Right lobe of liver (tissue), 6 donors: ENCODE results near the gene ARHGEF40. TPM values are rescaled to one million over a fixed set of nuclear protein-coding genes. Genes with fewer than 3 reads are reported as not detected.
A peak's percentile ranks its signal among the peaks of the same experiment; 100 is the strongest.

ENCODE experiments used
- ATAC-seq, 4 donors: fragments of 200-7000 bp; cut with Tn5 transposase; one replicate each; pipeline ENCODE4 v1.9.1; 2020; ENCODE audit warnings: mild to moderate bottlenecking in 4 of 4, moderate library complexity in 4 of 4
- DNase-seq, 3 donors: peaks; one replicate each; pipeline ENCODE4 v3.0.0-alpha.2; 2020
- H3K27ac ChIP-seq, 3 donors: fragments of 200-600 bp; one replicate each; pipeline ENCODE4 v1.8.0; 2022
- H3K27me3 ChIP-seq, 2 donors: fragments of 200-600 bp; one replicate each; pipeline ENCODE4 v1.8.0; 2022
- H3K36me3 ChIP-seq, 4 donors: fragments of 200-600 bp; sonication (generic) in 1 of 4; one replicate each; pipeline versions ENCODE4 v1.5.1 to v1.8.0; 2017 to 2022; ENCODE audit warnings: control low read depth in 1 of 4
- H3K4me1 ChIP-seq, 4 donors: fragments of 200-600 bp; sonication (generic) in 1 of 4; one replicate each; pipeline versions ENCODE4 v1.5.1 to v1.8.0; 2017 to 2022; ENCODE audit warnings: control low read depth in 1 of 4
- H3K4me3 ChIP-seq, 3 donors: fragments of 200-600 bp; one replicate each; pipeline ENCODE4 v1.8.0; 2022
- H3K9me3 ChIP-seq, 4 donors: fragments of 200-600 bp; sonication (generic) in 1 of 4; one replicate each; pipeline versions ENCODE4 v1.5.1 to v1.8.0; 2017 to 2022; ENCODE audit warnings: control low read depth in 1 of 4
- POLR2A ChIP-seq: fragments of 450-650 bp; IDR thresholded peaks from one replicate; pipeline ENCODE4 v1.6.1; 2017; ENCODE audit warnings: antibody characterized with exemption, mild to moderate bottlenecking
- WGBS: methylation state at CpG from one replicate; pipeline ENCODE4 v1.1.6; 2018; ENCODE audit warnings: low coverage, low lambda C conversion rate; ENCODE audit not compliant: insufficient coverage; ENCODE audit errors: missing lambda C conversion rate; 5-methylcytosine and 5-hydroxymethylcytosine counted together
- intact Hi-C, 2 donors: fragments of 100-400 bp; cut with DNase I; formaldehyde crosslinking; loops; one replicate each; pipeline versions ENCODE4 v1.11.2 to v1.14.1; 2022
- total RNA-seq, 6 experiments: library from RNA; depleted of rRNA in 2 of 6; stranded (reverse); fragments of >200 nt in 2 of 6; fragmentation: NEBNext Ultra II Directional in 3 of 6; extraction: Animal tissue kit (Norgen Biotek cat#: 25700) in 3 of 6; gene quantifications; one replicate each; pipeline versions ENCODE4 v1.1.0 to v1.2.4, GENCODE V29; 2016 to 2023
- TF ChIP-seq, protein P1 (sequence below), 4 donors: fragments of 200-600 bp in 3 of 4; fragments of 450-650 bp in 1 of 4; IDR thresholded peaks; one replicate each; pipeline versions ENCODE4 v1.5.1 to v1.8.0; 2016 to 2022; ENCODE audit warnings: antibody characterized with exemption in 4 of 4, mild to moderate bottlenecking in 2 of 4
- donor health status: DM: no; HTN: yes; CAD: no.
- donor health status: DM: no; HTN: no; CAD: no.
- donor health status: DM: no; HTN: no; CAD: no.
- donor health status: DM: no; HTN: yes; CAD: no.
- donor health status: DM: no; HTN: yes; CAD: no.

Gene ARHGEF40
- total RNA-seq, 6 experiments from 2014 or later: 17.1 to 35.8 (median 25.1) TPM

DNA sequence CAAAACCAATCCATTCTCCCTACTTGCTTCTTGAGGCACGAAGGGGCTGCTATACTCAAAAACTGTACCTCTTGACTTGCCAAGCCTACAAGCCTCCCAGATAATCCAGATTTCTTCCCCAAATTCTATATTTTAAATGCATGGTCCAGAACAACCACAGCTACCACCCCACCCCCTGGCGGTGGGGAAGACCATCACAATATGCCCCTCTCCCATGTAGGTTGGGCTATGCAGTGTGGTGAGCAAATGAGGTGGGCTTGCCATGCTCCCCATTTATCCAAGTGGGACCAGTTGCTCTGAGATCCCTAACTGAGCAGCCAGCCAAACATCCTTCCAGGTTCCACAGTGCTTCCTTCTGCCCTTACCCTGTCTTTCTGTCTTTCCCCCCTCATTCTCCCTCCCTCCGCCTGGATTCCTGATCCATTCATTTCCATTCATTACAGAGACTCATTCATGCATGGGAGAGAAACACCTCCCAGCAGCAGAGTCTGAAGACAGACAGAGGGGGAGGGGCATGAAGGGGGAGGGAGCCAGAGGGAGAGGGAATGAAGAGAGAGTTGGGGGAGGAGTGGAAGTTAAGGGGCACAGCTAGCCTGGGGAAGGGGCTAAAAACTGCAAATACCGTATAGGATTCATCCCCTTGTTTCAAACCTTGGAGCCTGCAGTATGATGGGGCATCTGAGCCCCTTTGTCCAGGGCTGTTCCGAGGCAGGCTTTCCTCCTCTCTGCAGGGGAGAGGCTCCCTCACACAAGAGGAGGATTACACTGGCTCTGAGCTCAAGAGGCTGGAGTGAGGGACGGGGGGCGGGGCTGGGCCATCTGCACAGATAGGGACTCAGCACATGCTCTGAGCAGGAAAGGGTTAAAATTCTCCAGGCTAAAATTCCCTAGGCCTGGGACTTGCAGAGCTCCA lies 23.9 kb downstream of the ARHGEF40 start:
- no peak for DNase-seq

DNA sequence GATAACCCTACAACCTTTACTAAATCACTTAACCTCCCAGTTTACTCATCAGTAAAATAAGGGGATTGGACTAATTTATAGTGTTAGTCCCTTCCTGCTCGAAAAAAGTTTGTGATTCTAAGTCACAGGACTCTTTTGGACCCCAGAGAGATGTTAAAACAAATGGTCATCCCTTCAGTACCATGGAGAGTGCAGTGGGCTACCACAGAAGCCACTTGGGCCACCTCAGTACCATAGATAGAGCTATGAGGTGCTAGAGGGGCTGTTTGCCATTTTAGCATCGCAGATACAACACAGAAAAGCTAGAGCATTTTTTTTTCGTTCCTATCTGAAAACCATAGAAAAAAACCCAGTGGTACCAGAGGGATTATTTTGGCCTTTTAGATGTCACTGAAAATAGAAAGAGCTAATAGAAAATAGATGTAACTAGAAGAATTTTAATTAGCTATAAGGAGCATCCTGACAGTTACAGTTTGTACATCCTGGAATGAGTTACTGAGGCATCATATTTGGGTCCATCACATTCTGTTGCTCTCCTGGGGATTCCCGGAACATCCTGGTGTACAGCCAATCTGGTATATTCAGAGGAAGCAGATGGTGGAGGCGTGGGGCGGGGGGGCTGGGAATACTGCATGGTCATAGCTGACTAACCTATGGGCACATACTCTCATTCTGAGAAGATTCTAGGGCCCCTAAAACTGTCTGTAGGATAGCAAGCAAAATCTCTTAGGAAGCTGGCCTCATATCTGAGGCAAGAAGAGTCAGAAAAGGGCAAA lies 25.5 kb downstream of the ARHGEF40 start:
- Histone ChIP-seq H3K36me3 (no peaks in the 10 kb centered on the region), H3K27me3 (no peaks in the 10 kb centered on the region), H3K9me3 (no peaks in the 10 kb centered on the region), H3K4me3 (no peak overlapping the region), H3K27ac (no peak overlapping the region), H3K4me1 (peaks cover 0 to 8% (median 4%) of the 10 kb centered on the region in 4 donors)
- WGBS: 57% methylated on average over 6 of the region's 6 CpGs
- TF ChIP-seq, protein P1, sequence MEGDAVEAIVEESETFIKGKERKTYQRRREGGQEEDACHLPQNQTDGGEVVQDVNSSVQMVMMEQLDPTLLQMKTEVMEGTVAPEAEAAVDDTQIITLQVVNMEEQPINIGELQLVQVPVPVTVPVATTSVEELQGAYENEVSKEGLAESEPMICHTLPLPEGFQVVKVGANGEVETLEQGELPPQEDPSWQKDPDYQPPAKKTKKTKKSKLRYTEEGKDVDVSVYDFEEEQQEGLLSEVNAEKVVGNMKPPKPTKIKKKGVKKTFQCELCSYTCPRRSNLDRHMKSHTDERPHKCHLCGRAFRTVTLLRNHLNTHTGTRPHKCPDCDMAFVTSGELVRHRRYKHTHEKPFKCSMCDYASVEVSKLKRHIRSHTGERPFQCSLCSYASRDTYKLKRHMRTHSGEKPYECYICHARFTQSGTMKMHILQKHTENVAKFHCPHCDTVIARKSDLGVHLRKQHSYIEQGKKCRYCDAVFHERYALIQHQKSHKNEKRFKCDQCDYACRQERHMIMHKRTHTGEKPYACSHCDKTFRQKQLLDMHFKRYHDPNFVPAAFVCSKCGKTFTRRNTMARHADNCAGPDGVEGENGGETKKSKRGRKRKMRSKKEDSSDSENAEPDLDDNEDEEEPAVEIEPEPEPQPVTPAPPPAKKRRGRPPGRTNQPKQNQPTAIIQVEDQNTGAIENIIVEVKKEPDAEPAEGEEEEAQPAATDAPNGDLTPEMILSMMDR (IDR thresholded peaks at IDR 0.05): no peak
- TF ChIP-seq POLR2A: no peak
- DNase-seq (no peak), ATAC-seq (no peak)
- intact Hi-C loops: loop anchor here in 1 of 2 donors (10.0 kb wide), 1 partner anchor 81 kb away; no protein-coding TSS in a partner anchor

More for the DNA sequence above, 23.9 kb downstream of the ARHGEF40 start:
- Histone ChIP-seq H3K9me3 (no peaks in the 10 kb centered on the region), H3K4me1 (peaks cover 0 to 3% (median 1%) of the 10 kb centered on the region in 4 donors), H3K27ac (no peak overlapping the region), H3K27me3 (no peaks in the 10 kb centered on the region), H3K4me3 (no peak overlapping the region), H3K36me3 (peaks cover 0 to 9% (median 3%) of the 10 kb centered on the region in 4 donors)
- TF ChIP-seq, protein P1 (IDR thresholded peaks at IDR 0.05): no peak
- TF ChIP-seq POLR2A: peak; percentile 17
- 42% methylated on average over 4 of the region's 7 CpGs for WGBS
- intact Hi-C loops: loop anchor here (5.0 to 10.0 kb wide), 2 partner anchors 77 to 79 kb away; no protein-coding TSS in a partner anchor
- ATAC-seq: no peak

DNA sequence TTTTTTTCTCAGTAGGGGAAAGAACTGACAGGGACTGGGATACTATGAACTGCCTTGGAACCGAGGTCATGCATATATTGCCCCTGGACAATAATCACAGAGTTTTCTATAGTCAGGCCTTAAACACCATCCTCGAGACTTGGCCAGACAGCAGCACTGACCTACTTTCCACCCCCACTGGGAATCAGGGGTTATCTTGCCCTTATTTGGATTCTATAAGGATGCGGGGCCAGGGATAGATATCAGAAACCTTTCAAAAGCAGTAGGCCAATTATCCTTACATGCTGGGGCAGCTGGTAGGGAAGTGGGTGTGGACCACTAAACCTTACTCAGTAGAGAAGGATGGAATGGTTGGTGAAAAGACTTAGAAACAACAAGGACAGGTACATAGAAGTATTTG lies 26.3 kb downstream of the ARHGEF40 start:
- no peak for TF ChIP-seq POLR2A
- TF ChIP-seq, protein P1 (IDR thresholded peaks at IDR 0.05): no peak
- intact Hi-C loops: loop anchor here in 1 of 2 donors (10.0 kb wide), 1 partner anchor 82 kb away; no protein-coding TSS in a partner anchor
- WGBS: 56% methylated on average over 1 of the region's 3 CpGs
- Histone ChIP-seq H3K4me1 (peaks cover 0 to 8% (median 4%) of the 10 kb centered on the region in 4 donors), H3K9me3 (no peaks in the 10 kb centered on the region), H3K36me3 (no peaks in the 10 kb centered on the region), H3K4me3 (no peak overlapping the region), H3K27ac (peak overlapping the region in 1 of 3 donors; percentile 57), H3K27me3 (no peaks in the 10 kb centered on the region)
- DNase-seq: no peak
- ATAC-seq: no peak

DNA sequence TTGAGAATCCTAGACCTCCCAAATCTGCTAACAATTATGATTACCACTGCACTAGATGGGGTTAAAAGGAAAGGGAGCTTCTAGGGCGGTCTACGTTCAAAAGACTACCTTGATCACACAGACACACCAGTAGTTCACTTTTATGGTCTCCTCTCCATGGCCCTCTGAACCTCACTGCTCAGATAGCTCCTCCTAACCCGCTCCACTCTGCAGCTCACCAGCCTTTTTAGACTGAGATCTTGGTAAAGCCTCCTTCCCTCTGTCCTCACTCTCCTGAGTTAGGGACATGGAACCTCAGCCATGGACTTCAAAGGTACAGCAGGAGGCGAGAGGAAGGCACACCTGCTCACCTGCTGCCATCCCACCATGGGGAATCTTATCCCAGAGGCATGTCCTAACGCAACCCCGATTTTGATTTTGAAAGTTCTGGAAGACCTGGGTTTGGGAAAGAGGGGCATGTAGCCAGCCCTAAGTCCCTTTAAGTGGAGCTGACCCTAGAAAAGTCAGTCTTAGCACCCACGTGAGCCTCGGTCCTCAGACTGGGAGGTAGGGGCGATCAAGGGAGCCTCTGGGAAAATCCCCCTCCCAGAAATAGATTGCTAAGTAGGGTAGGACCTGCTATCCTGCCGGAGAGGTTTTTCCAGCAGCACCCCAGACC lies 27.0 kb downstream of the ARHGEF40 start:
- intact Hi-C loops: loop anchor here in 1 of 2 donors (10.0 kb wide), 1 partner anchor 82 kb away; no protein-coding TSS in a partner anchor
- DNase-seq (no peak), ATAC-seq (peak in 1 of 4 donors; percentile 5)
- no peak overlapping the region for H3K4me3 ChIP-seq
- H3K9me3 ChIP-seq: no peaks in the 10 kb centered on the region
- no peaks in the 10 kb centered on the region for H3K36me3 ChIP-seq
- H3K27ac ChIP-seq: peak overlapping the region in 2 of 3 donors; percentile 33 to 57
- no peaks in the 10 kb centered on the region for H3K27me3 ChIP-seq
- TF ChIP-seq POLR2A: no peak
- TF ChIP-seq, protein P1 (IDR thresholded peaks at IDR 0.05): no peak
- WGBS: 59% methylated on average over 5 of the region's 10 CpGs
- peaks cover 0 to 8% (median 4%) of the 10 kb centered on the region in 4 donors for H3K4me1 ChIP-seq
